GM19438 (cell line): ENCODE data around the gene KPNA3.
"Not testable (repeated sequence)": the region's sequence is repeated elsewhere in the genome, so short reads cannot be mapped to it uniquely, and the experiment has no call there.

ENCODE experiments used
- ATAC-seq: cut with Tn5 transposase; IDR thresholded peaks from one replicate; pipeline ENCODE4 v1.9.1; 2021; ENCODE audit warnings: low read depth; ENCODE audit not compliant: unreplicated experiment

KPNA3 gene

DNA sequence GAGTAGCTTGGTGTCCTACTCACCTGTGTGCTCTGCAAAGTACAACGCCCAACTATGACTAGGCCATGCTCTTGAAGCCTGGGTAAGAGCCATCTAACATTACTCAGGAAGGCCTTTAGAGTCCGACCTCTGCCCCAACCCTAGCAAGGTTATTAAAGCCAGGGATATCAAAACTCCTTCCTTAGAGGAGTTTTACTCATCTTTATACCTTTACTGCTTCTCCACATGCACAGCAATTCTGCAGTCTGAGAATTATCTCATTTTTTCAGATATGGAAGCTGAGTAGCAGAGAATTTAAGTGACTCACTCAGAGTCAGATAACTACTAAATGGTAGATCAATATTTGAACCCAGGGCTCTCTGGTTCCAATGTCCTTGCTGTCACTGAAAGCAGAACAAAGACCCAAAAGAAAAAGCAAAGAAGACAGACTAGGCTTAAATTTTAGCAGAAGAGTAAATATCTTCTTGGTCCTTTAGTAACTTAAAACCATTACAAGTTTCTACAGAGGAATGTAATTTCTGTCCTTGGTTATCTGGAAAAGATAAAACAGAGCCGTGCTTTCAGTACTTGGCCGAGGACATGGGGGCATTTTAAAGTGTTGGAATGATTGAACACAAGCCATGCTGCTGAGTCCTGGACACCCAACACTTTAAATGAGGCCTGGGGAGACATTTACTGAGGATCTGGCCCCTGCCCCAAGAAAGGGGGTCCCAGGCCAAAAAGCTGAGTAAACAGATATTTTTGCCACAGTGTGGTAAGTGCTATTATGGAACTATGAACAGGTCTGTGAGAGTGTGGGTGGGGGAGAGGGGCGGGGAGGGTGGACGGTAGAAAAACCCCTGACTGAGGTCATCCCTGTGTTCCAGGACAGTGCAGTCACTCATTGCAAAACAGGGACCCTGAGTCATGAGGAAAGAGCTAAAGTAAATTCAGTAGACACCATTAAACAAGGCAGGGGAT is 18.4 kb upstream of the KPNA3 start:
- ATAC-seq, result no peak

DNA sequence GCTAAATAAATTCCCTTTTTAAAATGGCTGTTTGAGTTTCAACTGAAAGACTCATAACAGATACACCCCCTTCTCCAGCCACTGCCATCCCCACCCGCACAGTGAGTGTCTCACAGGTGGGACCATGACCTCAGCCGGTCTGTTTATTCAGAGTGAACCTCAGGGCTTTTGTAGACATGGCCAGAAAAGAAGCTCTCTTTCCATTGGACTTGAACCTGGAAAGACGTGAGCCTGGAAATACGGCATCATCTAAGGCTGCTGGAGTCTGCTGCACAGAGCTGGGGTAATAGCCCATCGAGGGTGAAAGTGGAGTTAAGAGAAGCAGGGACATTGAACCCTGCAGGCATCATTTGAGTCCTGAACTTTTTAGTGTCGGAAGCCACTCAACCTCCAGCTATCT is 15.2 kb upstream of the KPNA3 start:
- ATAC-seq, result no peak

DNA sequence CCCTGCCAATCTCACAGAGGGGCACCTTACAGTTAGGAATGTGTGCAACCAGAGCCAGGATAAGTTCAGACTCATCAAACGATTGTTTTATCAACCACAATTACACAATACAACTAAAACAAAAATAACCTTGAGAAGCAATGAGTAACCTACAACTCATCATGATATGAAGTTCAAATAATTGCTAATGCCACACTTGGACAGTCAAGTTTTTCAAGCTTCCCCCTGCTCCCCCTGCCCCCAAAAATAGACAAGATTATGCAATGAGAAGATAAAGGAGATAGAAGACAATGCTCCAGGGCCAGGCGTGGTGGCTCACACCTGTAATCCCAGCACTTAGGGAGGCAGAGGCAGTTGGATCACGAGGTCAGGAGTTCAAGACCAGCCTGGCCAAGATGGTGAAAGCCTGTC is 13.6 kb upstream of the KPNA3 start:
- ATAC-seq, result no peak

- ATAC-seq, result not testable (repeated sequence)
Measured at GRCh38 chr13:49803047-49803446, 10.6 kb upstream of the KPNA3 start.

DNA sequence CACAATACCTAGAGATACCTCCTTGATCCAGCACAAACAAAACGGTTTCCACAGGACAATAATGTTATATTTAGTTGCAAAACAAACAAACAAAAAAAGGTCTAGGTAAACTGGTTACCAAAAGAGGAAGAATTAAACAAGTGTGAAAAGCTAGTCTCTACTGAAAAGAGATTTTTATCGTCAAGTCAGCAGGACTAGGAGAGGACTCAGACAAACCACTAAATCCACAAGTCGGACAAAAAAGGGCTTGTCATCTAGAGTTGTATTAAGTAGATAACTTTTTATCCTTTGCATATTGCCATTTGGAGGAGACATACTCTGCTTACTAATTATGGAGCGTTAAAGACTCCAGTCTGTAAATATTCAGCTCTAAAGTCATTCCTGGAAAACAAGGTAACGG is 9.9 kb upstream of the KPNA3 start:
- ATAC-seq, result no peak

GRCh38 chr13:49791711-49792549 is 552 bp downstream of the KPNA3 start:
- ATAC-seq, result peak; percentile 24

DNA sequence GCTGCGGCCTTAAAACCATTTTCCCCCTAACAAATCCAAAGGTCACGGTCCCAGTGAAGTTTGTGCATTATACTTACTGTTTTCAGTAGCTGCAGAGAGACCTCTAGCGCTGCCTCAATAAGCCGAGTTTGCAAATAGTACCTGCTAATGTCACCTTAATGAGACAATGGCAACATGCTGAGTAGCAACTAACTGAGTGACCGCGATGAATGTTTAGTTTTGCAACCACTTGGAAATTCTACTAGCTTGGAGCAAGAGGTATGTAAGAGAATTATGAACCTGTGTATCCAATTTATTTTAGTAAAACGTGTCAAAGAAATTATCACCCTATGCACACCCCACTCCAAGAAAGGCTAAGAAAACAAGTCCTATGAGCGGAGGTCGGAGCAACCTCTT is 1.2 kb downstream of the KPNA3 start:
- no peak for ATAC-seq

- no peak for ATAC-seq
Measured at GRCh38 chr13:49789968-49790367, 2.5 kb downstream of the KPNA3 start.

DNA sequence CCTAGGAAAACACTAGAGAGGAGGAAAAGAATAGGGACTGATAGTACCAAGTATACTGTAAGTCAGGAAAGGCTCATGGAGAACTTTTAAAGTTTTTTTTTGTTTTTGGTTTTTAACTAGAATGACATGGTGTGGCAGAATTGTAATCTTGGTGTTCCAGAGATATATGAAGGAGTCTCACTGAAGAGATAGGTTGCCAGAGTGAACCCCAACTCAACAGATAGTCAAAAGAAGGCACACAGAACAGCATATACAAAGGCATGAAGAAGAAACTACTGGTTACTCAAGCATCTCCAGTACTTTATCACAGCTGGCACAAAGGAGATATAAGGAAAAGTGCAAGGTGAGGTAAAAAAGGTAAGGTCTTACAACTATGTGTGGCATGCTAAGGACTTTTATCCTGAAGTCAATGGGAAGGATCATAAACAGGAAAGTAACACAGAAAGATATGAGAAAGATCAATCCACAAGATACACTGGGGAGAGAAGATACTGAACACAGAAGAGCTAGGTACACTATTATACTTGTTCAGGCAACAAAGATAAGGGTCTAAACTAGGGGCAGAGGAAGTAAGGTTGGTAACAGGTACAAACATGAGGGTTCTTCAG is 6.0 kb downstream of the KPNA3 start:
- no peak for ATAC-seq

DNA sequence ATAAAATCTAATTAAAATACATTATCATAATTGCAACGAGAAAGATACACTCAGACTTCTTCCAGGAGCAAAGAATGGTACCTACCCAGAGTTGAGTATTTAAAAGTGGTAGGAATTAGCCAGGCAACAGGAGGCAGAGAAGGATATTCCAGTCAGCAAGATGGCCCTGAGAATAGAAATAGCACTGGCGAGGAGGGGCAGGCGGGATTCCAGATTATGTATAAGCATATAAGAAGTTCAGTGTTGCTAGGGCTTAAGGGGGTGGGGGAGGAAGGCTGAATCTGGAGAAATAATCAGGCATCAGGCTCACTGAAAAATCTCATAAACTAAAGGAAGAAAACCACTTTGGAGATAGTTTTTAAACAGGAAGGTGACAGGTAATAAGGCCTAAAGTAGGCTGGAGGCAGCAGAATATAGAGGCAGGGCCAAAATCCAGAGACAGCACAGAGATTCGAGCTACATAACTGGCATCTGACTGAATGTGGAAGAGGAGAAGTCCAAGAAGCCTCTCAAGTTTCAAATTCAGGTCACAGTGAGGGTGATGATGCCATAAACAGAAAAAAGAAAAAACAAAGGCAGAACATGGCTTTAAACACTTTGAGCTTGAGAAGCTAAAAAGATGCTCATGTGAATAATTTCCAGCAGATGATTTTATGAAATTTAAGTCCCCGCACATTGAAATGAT is 7.5 kb downstream of the KPNA3 start:
- no peak for ATAC-seq

DNA sequence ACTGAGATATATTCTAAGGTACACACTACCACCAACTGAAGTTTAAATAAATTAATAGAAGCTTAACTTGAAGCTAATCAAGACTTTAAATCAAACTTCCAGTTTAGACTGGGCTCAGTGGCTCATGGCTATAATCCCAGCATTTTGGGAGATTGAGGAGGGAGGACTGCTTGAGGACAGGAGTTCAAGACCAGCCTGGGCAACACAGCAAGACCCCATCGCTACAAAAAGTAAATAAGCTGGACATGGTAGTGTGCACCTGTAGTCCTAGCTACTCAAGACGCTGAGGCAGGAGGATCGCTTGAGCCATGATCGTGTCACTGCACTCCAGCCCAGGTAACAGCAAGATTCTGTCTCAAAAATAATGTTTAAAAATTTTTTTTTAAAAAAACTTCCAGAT is 8.6 kb downstream of the KPNA3 start:
- ATAC-seq, result no peak

GRCh38 chr13:49782784-49783183 is 9.7 kb downstream of the KPNA3 start:
- no peak for ATAC-seq

DNA sequence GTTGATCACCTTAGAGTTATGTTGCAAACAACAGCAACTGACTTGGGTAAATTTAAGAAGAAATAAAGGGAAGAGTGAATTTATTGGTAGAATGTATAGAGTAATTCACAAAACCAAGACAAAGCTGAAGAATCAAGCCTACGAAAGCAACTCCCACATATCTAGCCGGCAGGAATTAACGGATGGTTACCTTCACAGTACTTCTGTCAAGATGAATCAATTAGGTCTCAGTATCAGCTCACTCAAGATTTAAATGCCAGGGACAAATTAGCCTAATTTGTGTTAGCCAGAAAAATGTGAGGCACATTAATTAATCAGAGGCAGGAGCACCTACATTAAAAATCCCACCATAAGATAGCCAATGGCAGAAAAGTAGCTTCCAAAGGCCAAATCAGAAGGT is 10.7 kb downstream of the KPNA3 start:
- no peak for ATAC-seq

DNA sequence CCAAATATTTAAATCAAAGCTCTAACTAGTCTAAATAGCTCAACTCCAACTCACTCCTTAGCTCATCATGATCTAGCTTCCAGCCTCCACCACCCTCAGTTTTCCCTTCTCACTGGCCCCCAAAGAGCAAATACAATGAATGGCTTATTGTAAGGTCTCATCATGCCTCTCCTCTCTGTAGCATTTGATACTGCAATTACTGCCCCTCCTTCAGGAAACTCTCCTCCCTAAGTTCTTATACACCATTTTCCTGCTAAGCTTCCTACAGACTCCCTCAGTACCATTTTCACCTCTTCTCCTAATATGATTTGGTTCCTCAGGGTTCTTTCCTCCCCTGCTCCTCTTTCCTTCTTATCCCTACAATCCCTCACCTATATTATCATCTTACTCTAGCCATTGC is 12.8 kb downstream of the KPNA3 start:
- ATAC-seq, result no peak

DNA sequence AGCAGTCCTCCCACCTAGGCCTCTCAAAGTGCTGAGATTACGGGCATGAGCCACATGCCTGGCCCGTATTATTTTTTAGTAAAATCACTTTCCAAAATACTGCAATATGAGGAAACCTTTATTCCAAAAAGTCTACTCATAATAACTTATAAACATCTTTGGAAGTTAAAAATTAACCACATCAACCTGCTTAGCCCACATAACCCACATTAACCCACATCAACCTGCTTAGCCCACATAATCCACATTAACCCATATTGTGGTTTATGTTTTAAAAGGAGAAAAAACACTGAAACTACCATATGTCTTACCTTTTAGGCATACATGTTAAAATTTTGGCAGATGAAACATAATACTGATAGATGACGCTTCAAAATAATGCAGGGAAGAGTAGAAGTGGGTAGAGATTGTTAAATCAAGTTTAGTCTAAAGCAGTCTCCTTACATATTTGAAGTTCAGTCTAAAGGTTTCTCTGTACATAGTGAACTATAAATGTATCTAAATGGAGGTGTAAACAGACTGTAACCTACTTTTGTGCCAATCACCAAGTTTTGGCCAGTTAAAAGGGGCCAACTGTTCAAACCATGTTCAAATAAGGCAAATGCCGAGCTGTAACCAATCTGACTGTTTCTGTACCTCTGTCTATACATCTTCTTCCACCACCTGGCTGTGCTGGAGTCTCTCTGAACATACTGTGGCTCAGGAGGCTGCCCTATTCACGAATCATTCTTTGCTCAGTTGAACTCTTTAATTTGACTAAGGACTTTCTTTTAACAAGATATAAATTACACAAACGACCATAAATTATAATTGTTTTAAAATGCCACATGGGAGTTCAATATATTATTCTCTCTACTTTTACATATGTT is 14.5 kb downstream of the KPNA3 start:
- ATAC-seq, result no peak

DNA sequence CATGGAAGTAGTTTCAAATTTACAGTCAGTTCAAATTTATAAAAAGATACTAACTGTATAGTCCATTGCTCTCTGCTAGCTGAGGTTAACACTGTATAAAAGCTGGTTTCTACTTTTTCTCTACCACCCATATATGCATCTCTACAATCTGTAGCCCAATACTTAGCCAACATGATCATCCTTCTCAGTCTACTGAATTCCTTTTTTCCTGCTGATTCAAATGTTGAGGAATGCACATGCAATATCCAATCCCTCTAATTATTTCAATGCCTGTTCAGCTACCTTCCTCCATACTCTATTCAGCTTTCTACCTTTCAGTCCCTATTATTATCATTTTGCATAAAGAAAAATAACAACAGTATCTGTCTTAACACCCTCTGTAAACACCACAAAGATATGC is 15.6 kb downstream of the KPNA3 start:
- ATAC-seq, result no peak

DNA sequence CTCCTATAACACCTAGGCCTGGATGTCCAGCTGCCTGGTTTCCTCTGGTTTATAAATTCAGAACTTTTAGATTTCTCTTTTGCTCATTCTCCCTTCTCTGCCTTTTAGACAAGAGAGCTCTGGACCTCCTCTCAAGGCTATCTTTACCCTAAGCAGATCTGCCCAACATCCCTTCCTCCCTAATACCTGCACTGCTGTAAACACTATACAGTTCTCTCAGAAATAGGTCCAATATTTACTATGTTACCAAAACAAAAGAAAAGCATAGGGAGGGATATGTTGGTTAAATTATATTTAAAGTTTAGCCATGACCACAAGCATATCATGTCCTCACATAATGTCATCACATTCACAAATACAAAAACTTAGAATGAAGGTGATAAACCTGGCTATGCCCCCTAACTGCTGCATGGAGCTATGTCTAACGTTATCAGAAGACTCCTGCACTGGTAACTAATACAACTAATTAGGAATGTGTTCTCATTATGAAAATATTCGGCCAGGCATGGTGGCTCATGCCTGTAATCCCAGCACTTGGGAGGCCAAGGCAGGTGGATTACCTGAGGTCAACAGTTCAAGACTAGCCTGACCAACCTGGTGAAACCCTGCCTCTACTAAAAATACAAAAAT is 18.0 kb downstream of the KPNA3 start:
- no peak for ATAC-seq

DNA sequence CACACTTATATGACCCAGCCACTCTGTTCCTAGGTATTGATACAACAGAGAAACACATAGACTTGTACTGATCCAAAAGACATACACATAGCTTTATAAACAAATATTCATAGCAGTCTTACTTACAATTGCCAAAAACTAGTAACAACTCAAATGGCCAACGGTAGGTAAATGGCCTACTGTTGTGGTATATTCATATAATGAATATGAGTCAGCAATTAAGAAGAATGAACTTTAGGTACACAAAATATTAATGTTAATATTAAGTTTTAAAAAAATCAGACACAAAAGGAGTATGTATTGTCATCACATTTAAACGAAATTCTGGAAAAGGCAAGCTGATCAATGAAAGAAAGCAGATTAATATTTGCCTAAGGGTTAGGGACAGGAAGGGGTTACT is 19.7 kb downstream of the KPNA3 start:
- ATAC-seq, result no peak

GRCh38 chr13:49761811-49762210 is 30.7 kb downstream of the KPNA3 start:
- not testable (repeated sequence) for ATAC-seq
